Transverse colon (tissue), 4 donors: ENCODE results near the gene DUSP11. TPM values are rescaled to one million over a fixed set of nuclear protein-coding genes. Genes with fewer than 3 reads are reported as not detected.
"Not testable (repeated sequence)": the region's sequence is repeated elsewhere in the genome, so short reads cannot be mapped to it uniquely, and the experiment has no call there.

Source experiments
- DNase-seq: peaks from one replicate; pipeline ENCODE4 v3.0.0-alpha.2; 2019
- H3K27ac ChIP-seq, 4 donors: fragments of 200-600 bp; sonication (generic); 2 replicates each; pipeline ENCODE4 v1.5.1; 2016 to 2018; ENCODE audit warnings: inconsistent platforms in 4 of 4
- H3K27me3 ChIP-seq: fragments of 200-600 bp; sonication (generic); 2 replicates; pipeline ENCODE4 v1.5.1; 2017; ENCODE audit warnings: inconsistent platforms
- H3K36me3 ChIP-seq, 4 donors: fragments of 200-600 bp; sonication (generic); 2 replicates each; pipeline ENCODE4 v1.5.1; 2017 to 2019; ENCODE audit warnings: inconsistent platforms in 4 of 4
- H3K4me1 ChIP-seq, 4 donors: fragments of 200-600 bp; sonication (generic); 2 replicates each; pipeline ENCODE4 v1.5.1; 2017 to 2020; ENCODE audit warnings: inconsistent platforms in 4 of 4
- H3K4me3 ChIP-seq, 4 donors: fragments of 200-600 bp; sonication (generic); 1 replicate in 1 of 4; 2 replicates in 3 of 4; pipeline versions ENCODE4 v1.5.1 to v1.6.1; 2017 to 2019; ENCODE audit warnings: inconsistent platforms in 4 of 4
- H3K9me3 ChIP-seq, 2 donors: fragments of 200-600 bp; sonication (generic); 2 replicates each; pipeline ENCODE4 v1.5.1; 2017 to 2019; ENCODE audit warnings: inconsistent platforms in 2 of 2
- CTCF ChIP-seq, 5 experiments: fragments of 200-600 bp in 3 of 5; fragments of 450-650 bp in 2 of 5; sonication (generic) in 3 of 5; IDR thresholded peaks; 1 replicate in 2 of 5; 2 replicates in 3 of 5; pipeline ENCODE4 v1.5.1; 2016 to 2017; ENCODE audit warnings: antibody characterized with exemption in 5 of 5, inconsistent platforms in 3 of 5, mild to moderate bottlenecking in 2 of 5, moderate library complexity in 1 of 5
- EP300 ChIP-seq: sonication (generic); formaldehyde crosslinking; IDR thresholded peaks from one replicate; pipeline ENCODE4 v1.6.1; 2017; ENCODE audit warnings: antibody characterized with exemption, low read depth
- POLR2A ChIP-seq: fragments of 450-650 bp; IDR thresholded peaks from one replicate; pipeline ENCODE4 v1.6.1; 2016; ENCODE audit warnings: antibody characterized with exemption, mild to moderate bottlenecking, moderate library complexity
- POLR2AphosphoS5 ChIP-seq, 3 donors: sonication (generic); formaldehyde crosslinking; IDR thresholded peaks; one replicate each; pipeline ENCODE4 v1.6.1; 2016; ENCODE audit warnings: antibody characterized with exemption in 3 of 3
- WGBS, 2 donors: methylation state at CpG; one replicate each; pipeline ENCODE4 v1.1.5; 2018; ENCODE audit warnings: low coverage in 1 of 2; 5-methylcytosine and 5-hydroxymethylcytosine counted together
- in situ Hi-C, 4 donors: fragments of 200-750 bp; cut with MboI; loops; one replicate each; pipeline versions ENCODE4 v1.15.0 to v1.15.1; 2017; ENCODE audit warnings: low sequenced_read_pairs in 3 of 4, low pct_ligation_motif_present in 1 of 4, low pct_unique_long_range_greater_than_20kb in 1 of 4
- intact Hi-C: fragments of 100-400 bp; cut with DNase I; formaldehyde crosslinking; loops from one replicate; pipeline ENCODE4 v1.15.1; 2023; ENCODE audit warnings: low total_unique reads
- total RNA-seq, 4 donors: library from RNA; depleted of rRNA; stranded (reverse); fragments of >200 nt; gene quantifications; one replicate each; pipeline ENCODE4 v1.1.0, GENCODE V29; 2016

The DUSP11 gene
- total RNA-seq, 4 donors from 2014 or later, result 9.2 to 35.2 (median 30.8) TPM

- peaks cover 0 to 14% (median 6%) of the 10 kb centered on the region in 4 donors for H3K36me3 ChIP-seq
- TF ChIP-seq CTCF (IDR thresholded peaks at IDR 0.05) (no peak), EP300 (no peak), POLR2AphosphoS5 (IDR thresholded peaks at IDR 0.05) (no peak), POLR2A (no peak)
- no peak for DNase-seq
- no peaks in the 10 kb centered on the region for H3K27me3 ChIP-seq
- WGBS, 2 donors, result 70% methylated on average over 2 to 3 of the region's 3 CpGs
- no peak overlapping the region for H3K4me3 ChIP-seq
- H3K27ac ChIP-seq, result no peak overlapping the region
- intact Hi-C loops, result no loop called here
- in situ Hi-C loops, result loop anchor here in 1 of 4 donors (25.0 kb wide), 1 partner anchor 491 kb away; the partner anchor contains the start of genes CCT7 and PRADC1
- no peaks in the 10 kb centered on the region for H3K4me1 ChIP-seq
- no peaks in the 10 kb centered on the region for H3K9me3 ChIP-seq
Observed at GRCh38 chr2:73728043-73728442, 51.9 kb downstream of the DUSP11 start.

- H3K27me3 ChIP-seq, H3K27ac ChIP-seq, intact Hi-C loops, H3K9me3 ChIP-seq, H3K36me3 ChIP-seq, DNase-seq, H3K4me3 ChIP-seq, H3K4me1 ChIP-seq: not testable (repeated sequence)
- 100% methylated on average over 1 of the region's 1 CpG; no CpG with 5 or more reads in 1 of the 2 donors for WGBS, 2 donors
- in situ Hi-C loops, result loop anchor here in 1 of 4 donors (25.0 kb wide), 1 partner anchor 489 kb away; the partner anchor contains the start of genes CCT7 and PRADC1
Observed at GRCh38 chr2:73726657-73727056, 53.2 kb downstream of the DUSP11 start.

- 76 to 83% methylated on average over 9 to 11 of the region's 11 CpGs for WGBS, 2 donors
- Histone ChIP-seq H3K4me1 (no peaks in the 10 kb centered on the region), H3K27ac (no peak overlapping the region), H3K9me3 (no peaks in the 10 kb centered on the region), H3K27me3 (no peaks in the 10 kb centered on the region), H3K36me3 (no peaks in the 10 kb centered on the region), H3K4me3 (no peak overlapping the region)
- intact Hi-C loops, result no loop called here
- DNase-seq, result no peak
- in situ Hi-C loops, result no loop called here
- TF ChIP-seq CTCF (IDR thresholded peaks at IDR 0.05) (no peak), POLR2AphosphoS5 (IDR thresholded peaks at IDR 0.05) (no peak), EP300 (no peak), POLR2A (no peak)
Observed at GRCh38 chr2:73718851-73719621, 60.9 kb downstream of the DUSP11 start.

- DNase-seq, result no peak
- in situ Hi-C loops, result no loop called here
- WGBS, 2 donors, result 50 to 83% methylated on average over 1 to 6 of the region's 6 CpGs
Observed at GRCh38 chr2:73718421-73718820, 61.5 kb downstream of the DUSP11 start.

GRCh38 chr2:73717695-73718094 is 62.2 kb downstream of the DUSP11 start:
- in situ Hi-C loops, H3K27me3 ChIP-seq, H3K36me3 ChIP-seq, H3K4me3 ChIP-seq, DNase-seq, H3K27ac ChIP-seq, H3K9me3 ChIP-seq, H3K4me1 ChIP-seq, intact Hi-C loops: not testable (repeated sequence)
- WGBS, 2 donors, result 88% methylated on average over 4 of the region's 4 CpGs; no CpG with 5 or more reads in 1 of the 2 donors

More at GRCh38 chr2:73718421-73718820, 61.5 kb downstream of the DUSP11 start:
- Histone ChIP-seq H3K36me3 (no peaks in the 10 kb centered on the region), H3K27ac (no peak overlapping the region), H3K27me3 (no peaks in the 10 kb centered on the region), H3K4me1 (no peaks in the 10 kb centered on the region), H3K4me3 (no peak overlapping the region), H3K9me3 (no peaks in the 10 kb centered on the region)
- TF ChIP-seq POLR2A (no peak), EP300 (no peak), CTCF (IDR thresholded peaks at IDR 0.05) (no peak), POLR2AphosphoS5 (IDR thresholded peaks at IDR 0.05) (no peak)
- intact Hi-C loops, result no loop called here
